Measurements from ENCODE around the gene EML5. TPM values are rescaled to one million over a fixed set of nuclear protein-coding genes. Genes with fewer than 3 reads are reported as not detected.

The EML5 gene
- total RNA-seq, 6 experiments from 2014 or later = 8.7 to 15.7 (median 14.7) TPM

GRCh38 chr14:88628033-88628432 lies 164.7 kb downstream of the EML5 start:
- H3K9me3 Mint-ChIP-seq = no peaks in the 10 kb centered on the region
- H3K4me3 Mint-ChIP-seq = no peak overlapping the region
- H3K27ac Mint-ChIP-seq = no peak overlapping the region
- no peak for TF ChIP-seq CTCF (IDR thresholded peaks at IDR 0.05)
- no peaks in the 10 kb centered on the region for H3K4me1 Mint-ChIP-seq (ENCODE audit: low read depth)
- peaks cover 13% of the 10 kb centered on the region for H3K36me3 Mint-ChIP-seq (ENCODE audit: low read depth)
- no peak for DNase-seq
- H3K27me3 Mint-ChIP-seq (ENCODE audit: insufficient read depth) = no peaks in the 10 kb centered on the region

- Mint-ChIP-seq H3K9me3 (no peaks in the 10 kb centered on the region), H3K27me3 (ENCODE audit: insufficient read depth) (no peaks in the 10 kb centered on the region), H3K4me1 (ENCODE audit: low read depth) (peaks cover 8% of the 10 kb centered on the region), H3K27ac (no peak overlapping the region), H3K36me3 (ENCODE audit: low read depth) (peaks cover 31% of the 10 kb centered on the region), H3K4me3 (no peak overlapping the region)
- DNase-seq = no peak
- TF ChIP-seq CTCF (IDR thresholded peaks at IDR 0.05) = no peak
These were observed 167.1 kb downstream of the EML5 start for GRCh38 chr14:88625671-88626070.

- H3K27me3 Mint-ChIP-seq (ENCODE audit: insufficient read depth) = no peaks in the 10 kb centered on the region
- H3K36me3 Mint-ChIP-seq (ENCODE audit: low read depth) = peaks cover 46% of the 10 kb centered on the region
- DNase-seq = peak; percentile 15
- no peak for TF ChIP-seq CTCF (IDR thresholded peaks at IDR 0.05)
- no peak overlapping the region; the same call in 1 of the 2 replicates for H3K27ac Mint-ChIP-seq
- peaks cover 15% of the 10 kb centered on the region for H3K4me1 Mint-ChIP-seq (ENCODE audit: low read depth)
- H3K9me3 Mint-ChIP-seq = no peaks in the 10 kb centered on the region
- H3K4me3 Mint-ChIP-seq = no peak overlapping the region
These were observed 171.7 kb downstream of the EML5 start for GRCh38 chr14:88621100-88621499.

- Mint-ChIP-seq H3K27ac (no peak overlapping the region), H3K36me3 (ENCODE audit: low read depth) (peaks cover 40% of the 10 kb centered on the region), H3K4me3 (no peak overlapping the region), H3K4me1 (ENCODE audit: low read depth) (peaks cover 41% of the 10 kb centered on the region), H3K9me3 (no peaks in the 10 kb centered on the region), H3K27me3 (ENCODE audit: insufficient read depth) (no peaks in the 10 kb centered on the region)
- DNase-seq = no peak
- no peak for TF ChIP-seq CTCF (IDR thresholded peaks at IDR 0.05)
These were observed 174.3 kb downstream of the EML5 start for GRCh38 chr14:88618476-88618875.

GRCh38 chr14:88617479-88617878 lies 175.3 kb downstream of the EML5 start:
- H3K9me3 Mint-ChIP-seq = no peaks in the 10 kb centered on the region
- peaks cover 43% of the 10 kb centered on the region for H3K36me3 Mint-ChIP-seq (ENCODE audit: low read depth)
- TF ChIP-seq CTCF (IDR thresholded peaks at IDR 0.05) = no peak
- DNase-seq = no peak
- no peaks in the 10 kb centered on the region for H3K27me3 Mint-ChIP-seq (ENCODE audit: insufficient read depth)
- H3K4me3 Mint-ChIP-seq = no peak overlapping the region
- H3K27ac Mint-ChIP-seq = no peak overlapping the region
- H3K4me1 Mint-ChIP-seq (ENCODE audit: low read depth) = peaks cover 51% of the 10 kb centered on the region

- no peak for DNase-seq
- Mint-ChIP-seq H3K9me3 (no peaks in the 10 kb centered on the region), H3K27me3 (ENCODE audit: insufficient read depth) (no peaks in the 10 kb centered on the region), H3K4me1 (ENCODE audit: low read depth) (peaks cover 59% of the 10 kb centered on the region), H3K4me3 (no peak overlapping the region), H3K27ac (no peak overlapping the region), H3K36me3 (ENCODE audit: low read depth) (peaks cover 39% of the 10 kb centered on the region)
- TF ChIP-seq CTCF (IDR thresholded peaks at IDR 0.05) = no peak
These were observed 176.1 kb downstream of the EML5 start for GRCh38 chr14:88616697-88617096.

Measured in HFFc6 (cell line).